NCI-H748 (cell line): Measurements from ENCODE around the gene SLC2A2.

Experiments
- DNase-seq: peaks from one replicate; lab custom pipeline; 2025; ENCODE audit not compliant: unreplicated experiment; lab: John Stamatoyannopoulos, UW

Gene SLC2A2

DNA sequence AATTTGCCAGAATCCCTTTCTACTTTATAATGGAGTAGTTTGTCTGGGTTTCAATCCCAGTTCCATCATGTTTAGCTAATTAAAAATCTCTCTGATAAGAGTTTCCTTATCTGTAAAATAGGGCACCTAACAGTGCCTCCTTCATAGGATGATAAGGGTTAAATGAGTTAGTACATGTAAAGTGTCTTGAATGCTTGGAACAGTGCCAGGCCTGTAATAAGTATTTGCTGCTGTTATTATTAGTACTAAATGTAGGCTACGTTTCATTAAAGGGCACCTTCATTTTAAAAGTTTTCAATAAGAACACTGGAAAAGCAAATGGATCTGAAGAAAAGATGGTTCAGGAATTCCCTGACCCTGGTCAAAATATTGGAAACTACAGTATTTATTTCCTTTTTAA lies 11.8 kb upstream of the SLC2A2 start:
- no peak for DNase-seq

- no peak for DNase-seq
These were observed 2.3 kb upstream of the SLC2A2 start for GRCh38 chr3:171028779-171029232.

GRCh38 chr3:171028025-171028778 lies 1.7 kb upstream of the SLC2A2 start:
- peak; percentile 46 for DNase-seq

DNA sequence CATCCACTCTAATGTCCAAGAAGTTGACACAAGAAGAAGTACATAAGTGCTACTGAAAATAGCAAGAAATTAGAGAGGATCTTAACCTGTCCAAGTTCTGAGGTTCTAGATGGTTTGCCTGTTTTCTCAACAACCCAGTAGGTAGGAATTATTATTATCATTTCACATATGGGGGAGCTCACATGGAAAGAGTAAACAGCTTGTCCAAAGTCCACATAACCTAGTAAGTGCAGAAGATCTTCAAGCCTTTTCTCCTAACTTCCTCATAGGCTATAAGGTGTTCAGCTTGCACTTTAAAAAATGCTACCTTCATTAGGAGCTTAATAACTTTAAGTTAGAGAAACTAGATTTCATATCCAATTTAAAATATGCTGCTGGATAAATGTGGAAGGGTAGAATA lies 3.0 kb downstream of the SLC2A2 start:
- DNase-seq = no peak

- DNase-seq = no peak
These were observed 5.1 kb downstream of the SLC2A2 start for GRCh38 chr3:171021377-171021776.

DNA sequence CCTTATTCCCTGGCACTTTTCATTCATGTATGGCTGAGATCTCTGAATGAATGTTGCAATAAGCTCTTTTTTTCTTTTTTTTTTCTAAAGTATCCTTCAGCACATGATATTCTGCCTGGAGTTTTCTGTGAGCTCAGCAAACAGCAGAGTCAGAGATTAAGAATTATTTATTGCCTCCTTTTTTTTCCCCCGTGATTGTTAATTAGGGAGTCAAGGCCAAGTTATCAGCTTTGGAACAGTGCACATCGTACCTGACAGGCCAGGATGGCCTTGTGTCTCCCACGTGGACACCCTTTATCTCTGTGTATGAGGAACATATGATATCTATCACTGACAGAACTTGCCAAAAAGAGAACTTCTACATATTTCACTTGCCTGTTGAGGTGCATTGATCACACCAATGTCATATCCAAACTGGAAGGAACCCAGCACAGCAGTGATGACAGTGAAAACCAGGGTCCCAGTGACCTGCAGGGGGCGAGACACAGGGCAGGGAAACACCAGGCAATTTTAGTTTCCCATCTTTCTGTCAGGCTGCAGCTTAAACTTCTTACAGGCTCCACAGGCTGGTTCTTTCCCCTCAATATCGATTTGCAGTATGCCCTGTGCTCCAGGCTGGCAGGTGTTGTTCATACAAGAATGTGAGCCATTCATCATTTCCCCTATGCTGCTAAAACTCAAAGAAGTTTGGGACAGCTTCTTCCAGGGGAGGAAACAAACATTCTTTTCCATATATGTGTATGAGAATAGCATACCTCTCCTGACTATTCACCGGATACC lies 8.2 kb downstream of the SLC2A2 start:
- no peak for DNase-seq

DNA sequence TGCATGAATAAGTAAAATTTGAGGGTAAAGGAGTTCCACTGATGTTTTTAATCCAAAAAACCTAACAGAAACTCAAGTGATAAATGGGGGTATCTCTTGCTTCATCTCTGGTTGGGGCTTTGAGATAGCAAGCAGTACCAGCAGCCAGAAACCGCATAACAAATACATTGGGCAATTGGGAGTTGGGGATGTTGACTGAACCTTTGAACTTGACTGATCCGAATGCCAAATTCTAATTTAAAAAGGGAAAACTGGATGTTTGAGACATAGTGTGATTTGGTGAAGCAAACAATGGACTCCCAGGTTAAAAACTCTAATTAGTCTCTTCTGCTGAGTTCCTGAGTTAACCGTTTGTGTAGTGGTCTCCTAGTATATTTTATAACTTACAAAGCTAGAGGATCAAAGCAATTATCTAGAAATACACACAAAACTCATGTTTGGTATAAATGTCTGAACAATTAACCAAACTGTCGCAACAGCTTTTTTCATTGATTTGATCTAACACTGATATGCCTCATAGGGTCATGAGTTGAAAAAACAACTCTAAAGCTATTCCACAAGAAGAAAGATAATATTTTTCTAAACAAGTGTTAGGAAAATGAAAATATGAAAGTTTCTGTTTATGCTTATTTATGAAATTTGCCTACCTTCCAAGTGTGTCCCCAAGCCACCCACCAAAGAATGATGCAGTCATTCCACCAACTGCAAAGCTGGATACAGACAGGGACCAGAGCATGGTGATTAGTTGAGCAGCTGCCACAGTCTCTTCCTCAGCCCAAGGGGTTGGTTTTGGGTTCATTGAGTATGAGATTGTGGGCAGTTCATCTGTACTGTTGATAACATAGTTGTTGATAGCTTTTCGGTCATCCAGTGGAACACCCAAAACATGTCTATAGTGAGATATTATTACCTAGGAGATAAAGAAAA lies 12.4 kb downstream of the SLC2A2 start:
- no peak for DNase-seq

- DNase-seq = no peak
These were observed 14.6 kb downstream of the SLC2A2 start for GRCh38 chr3:171011873-171012336.

- no peak for DNase-seq
These were observed 15.2 kb downstream of the SLC2A2 start for GRCh38 chr3:171011109-171011872.

DNA sequence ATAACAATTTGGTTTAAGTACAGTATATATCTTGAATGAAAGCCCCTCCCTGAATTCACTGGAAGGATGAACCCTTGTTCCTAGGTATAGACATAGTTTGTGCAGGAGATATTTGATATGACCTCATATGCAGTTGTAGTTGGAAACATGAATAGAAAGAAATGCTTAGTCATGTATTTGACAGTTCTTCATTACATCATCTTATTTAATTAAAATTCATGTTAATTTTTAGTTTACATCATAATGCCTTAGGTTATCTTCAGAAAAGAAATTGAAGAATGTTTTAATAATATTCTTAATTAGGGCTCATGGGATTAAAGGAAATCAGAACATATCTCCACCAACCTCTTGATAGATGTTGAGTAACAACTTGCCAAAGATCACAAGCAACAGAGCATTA lies 19.2 kb downstream of the SLC2A2 start:
- DNase-seq = no peak

- DNase-seq = no peak
These were observed 20.9 kb downstream of the SLC2A2 start for GRCh38 chr3:171005648-171006047.

GRCh38 chr3:171001957-171002694 lies 24.4 kb downstream of the SLC2A2 start:
- no peak for DNase-seq

DNA sequence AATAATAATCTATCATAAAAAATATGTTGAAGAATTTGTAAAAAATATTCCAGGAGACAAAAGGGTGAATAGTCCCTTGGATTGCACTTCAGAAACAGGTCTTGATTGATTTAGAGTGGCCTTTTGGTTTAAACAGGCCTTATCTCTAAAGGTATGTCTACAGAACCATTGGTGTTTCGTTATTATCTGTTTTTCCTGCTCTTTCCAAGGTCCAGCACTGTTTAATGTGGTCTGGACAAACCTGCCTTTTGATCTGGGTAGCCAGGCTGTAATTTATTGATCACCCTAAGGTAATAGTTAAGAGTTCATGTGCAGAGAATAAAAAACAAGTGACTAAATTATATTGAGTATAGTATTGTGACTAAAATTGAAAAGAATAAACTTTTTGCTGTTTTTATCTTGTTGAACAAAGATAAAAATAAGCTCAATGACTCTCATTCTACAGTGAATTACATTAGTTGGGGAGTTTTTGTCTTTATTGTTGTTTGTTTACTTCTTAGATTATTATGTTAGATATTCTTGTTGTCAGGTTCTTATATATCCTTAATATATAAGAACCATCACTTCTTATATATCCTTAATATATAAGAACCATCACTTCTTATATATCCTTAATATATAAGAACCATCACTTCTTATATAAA lies 25.1 kb downstream of the SLC2A2 start:
- no peak for DNase-seq

- DNase-seq = no peak
These were observed 26.2 kb downstream of the SLC2A2 start for GRCh38 chr3:171000281-171000680.

- DNase-seq = no peak
These were observed 26.7 kb downstream of the SLC2A2 start for GRCh38 chr3:170999737-171000242.

DNA sequence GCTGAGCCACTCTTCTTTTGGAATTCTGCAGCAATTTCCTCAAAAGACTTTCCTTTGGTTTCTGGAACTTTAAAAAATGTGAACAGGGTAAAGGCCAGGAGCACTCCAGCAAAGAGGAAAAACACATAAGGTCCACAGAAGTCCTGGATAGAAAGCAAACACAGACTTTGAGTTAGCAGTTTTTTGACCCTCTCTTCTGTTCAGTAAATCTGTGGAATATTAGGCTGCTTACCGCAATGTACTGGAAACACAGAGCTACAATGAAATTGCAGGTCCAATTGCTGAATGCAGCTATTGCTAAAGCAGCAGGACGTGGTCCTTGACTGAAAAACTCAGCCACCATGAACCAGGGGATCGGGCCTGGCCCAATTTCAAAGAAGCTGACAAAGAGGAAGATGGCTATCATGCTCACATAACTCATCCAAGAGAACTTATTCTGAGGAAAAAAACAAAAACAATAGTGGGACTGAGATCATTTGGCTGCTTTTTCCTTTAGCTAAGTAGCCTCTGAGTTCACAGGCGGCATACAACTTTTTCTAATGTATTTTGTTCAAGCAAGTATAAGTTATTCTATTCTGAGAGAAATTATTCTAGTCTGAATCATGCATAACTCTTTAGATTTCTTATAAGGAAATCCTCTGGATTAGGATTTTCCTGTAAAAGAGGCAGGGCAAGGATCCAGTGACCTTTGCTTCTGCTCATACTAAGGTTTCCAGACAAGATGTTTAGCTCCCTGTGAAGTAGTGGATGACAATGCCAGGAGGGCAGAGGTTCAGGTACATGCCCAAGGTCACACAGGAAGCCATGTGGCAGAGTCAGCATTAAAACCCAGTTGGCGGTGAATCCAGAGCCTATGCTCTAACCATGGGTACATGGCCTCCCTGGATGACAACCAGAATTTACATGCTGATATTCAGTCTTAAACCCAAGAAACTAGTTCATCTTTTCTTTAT lies 28.3 kb downstream of the SLC2A2 start:
- no peak for DNase-seq

GRCh38 chr3:170992854-170993253 lies 33.7 kb downstream of the SLC2A2 start:
- no peak for DNase-seq

DNA sequence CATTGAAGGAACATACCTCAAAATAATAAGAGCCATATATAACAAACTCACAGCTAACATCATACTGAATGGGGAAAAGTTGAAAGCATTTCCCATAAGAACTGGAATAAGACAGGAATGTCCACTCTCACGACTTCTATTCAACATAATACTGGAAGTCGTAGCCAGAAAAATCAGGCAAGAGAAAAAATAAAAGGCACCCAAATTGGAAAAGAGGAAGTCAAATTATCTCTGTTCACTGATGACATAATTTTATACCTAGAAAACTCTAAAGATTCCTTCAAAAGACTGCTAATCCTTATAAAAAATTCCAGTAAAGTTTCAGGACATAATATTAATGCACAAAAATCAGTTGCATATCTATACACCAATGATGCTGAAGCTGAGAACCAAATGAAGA lies 34.9 kb downstream of the SLC2A2 start:
- DNase-seq = no peak
